HG03521 (cell line): ENCODE results near the gene ZNF423.

Source experiments
- ATAC-seq: cut with Tn5 transposase; IDR thresholded peaks from one replicate; pipeline ENCODE4 v1.9.1; 2021; ENCODE audit warnings: mild to moderate bottlenecking, moderate library complexity; ENCODE audit not compliant: unreplicated experiment

ZNF423 gene

DNA sequence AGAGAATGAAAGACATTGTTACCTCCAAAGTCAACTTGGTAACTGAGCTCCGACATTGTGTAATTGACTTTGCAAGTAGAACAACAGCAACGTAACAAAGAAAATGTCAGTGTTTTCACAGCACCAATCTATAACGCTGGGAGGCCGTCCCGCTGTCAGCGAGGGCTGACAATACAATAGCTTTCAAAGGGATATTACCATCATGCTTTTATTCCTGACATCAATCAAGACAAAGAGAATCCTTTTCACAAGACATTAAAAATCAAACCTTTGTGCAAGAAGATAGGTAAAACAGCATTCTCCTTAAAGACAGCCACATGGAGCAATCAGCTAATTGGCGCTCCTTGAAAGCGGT is 6.2 kb downstream of the ZNF423 start:
- no peak for ATAC-seq

DNA sequence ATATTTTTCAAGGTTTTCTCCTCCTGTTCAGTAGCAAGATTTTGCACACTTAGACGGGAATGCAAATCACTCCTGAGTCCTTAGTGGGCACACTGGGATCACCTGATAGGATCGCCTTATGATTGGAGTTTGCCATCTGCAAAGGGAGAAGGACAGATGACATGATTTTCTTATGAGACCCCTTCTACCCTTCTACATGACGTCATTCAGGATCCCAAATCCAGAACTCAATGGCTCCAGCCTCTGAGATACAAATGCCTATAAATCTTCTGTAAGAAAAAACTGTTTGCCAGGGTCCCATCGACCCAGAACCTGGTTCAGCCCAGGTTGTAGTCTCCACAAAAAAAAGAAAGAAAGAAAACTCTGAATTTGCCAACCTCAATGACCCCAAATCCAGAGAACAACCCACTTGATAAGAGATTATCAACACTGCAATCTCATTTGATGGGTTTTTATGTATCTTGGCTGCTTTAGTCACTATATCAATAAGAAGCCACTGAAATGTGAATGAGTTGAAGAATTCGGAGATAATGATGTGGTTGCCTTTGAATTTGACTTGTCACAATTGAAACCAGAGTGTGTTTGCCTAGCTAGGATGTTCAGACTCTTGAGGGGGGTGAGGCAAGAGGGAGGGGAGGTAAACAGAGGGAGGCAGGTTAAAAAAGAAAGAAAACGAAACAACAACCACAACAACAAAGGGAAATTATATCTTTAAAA is 6.7 kb downstream of the ZNF423 start:
- ATAC-seq, result no peak

DNA sequence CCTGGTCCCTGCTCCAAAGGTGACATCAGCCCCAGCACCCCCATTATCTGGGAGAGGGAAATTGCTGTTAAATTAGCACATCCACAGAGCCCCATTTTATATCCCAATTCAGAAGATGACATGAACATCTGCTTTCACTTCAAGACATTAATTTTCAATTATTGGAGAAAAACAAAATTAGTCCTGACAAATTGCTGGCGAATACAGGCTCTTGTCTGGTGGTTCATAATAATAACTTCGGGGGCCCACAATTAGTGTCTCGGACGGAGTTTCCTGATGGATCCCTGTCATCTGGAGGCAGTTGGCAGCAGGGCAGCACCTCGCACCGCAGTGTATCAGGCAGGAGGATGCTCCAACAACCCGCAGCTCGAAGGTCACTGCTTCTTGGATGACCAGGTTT is 7.4 kb downstream of the ZNF423 start:
- ATAC-seq, result no peak

DNA sequence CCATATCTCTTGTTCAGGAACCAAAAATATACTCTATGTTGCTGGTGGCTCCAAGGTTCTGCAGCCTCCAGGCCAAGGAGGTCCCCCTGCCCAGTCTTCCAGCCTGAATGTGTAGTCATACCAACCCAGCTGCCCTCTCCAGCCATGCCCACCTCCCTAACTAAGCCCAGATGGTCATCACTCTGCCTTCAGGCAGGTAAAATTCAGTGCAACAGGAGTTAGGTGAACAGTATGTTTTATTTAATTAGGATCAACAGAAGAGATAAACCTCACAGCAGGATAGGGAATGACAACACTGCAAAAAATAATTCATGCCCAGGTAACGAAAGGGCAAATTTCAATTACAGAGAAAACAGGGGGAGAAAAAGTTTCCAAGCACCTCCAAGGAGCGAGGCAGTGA is 9.1 kb downstream of the ZNF423 start:
- no peak for ATAC-seq

DNA sequence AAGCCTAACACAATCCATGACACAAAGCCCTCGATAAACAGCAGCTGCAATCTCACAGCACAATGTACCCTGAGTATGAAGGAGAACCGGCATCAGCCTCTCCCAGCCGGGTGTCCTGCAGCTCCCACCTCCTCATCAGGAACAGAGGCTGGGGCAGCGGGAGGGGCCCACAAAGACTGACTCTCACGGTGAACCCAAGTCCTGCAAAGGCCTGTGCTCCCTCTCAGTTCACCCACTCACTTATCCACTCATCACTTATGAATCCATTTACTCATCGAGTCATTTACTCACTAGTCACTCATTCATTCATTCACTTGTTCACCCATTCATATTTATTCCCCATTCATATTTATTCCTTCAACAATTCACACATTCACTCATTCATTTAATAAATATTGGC is 11.6 kb downstream of the ZNF423 start:
- no peak for ATAC-seq

DNA sequence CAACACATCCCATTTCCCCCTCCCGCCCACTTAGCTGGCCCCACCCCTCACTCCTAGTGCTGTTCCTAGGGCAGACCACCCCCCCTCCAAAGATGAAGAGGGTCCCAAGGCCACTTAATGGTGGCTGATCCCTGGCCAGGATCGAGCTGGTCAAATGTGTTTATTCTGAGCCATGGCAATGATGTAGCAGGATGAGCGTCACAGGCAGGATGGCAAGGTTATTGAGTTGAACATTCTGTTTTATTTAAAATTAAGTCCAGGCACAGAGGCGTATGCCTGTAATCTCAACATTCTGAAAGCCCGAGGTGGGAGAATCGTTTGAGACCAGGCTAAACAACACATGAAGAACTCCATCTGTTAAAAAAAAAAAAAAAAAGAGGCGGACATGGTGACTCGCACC is 12.2 kb downstream of the ZNF423 start:
- ATAC-seq, result no peak

DNA sequence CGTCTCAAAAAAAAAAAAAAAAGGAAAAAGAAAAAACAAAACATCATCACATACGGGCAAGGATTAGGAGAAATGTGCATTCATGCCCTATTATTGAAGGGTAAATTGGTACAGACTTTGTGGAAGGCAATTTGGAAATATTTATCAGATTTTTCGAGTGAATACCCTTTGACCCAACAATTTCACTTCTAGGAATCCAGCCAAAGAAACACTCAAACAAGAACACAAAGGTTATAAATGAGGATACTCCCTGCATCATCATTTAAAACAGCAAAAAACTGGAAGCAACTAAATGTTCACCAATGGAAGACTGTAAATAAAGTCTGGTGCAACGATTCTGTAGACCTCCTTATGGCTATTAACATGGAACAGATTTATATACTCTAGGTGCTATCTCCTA is 12.9 kb downstream of the ZNF423 start:
- no peak for ATAC-seq

DNA sequence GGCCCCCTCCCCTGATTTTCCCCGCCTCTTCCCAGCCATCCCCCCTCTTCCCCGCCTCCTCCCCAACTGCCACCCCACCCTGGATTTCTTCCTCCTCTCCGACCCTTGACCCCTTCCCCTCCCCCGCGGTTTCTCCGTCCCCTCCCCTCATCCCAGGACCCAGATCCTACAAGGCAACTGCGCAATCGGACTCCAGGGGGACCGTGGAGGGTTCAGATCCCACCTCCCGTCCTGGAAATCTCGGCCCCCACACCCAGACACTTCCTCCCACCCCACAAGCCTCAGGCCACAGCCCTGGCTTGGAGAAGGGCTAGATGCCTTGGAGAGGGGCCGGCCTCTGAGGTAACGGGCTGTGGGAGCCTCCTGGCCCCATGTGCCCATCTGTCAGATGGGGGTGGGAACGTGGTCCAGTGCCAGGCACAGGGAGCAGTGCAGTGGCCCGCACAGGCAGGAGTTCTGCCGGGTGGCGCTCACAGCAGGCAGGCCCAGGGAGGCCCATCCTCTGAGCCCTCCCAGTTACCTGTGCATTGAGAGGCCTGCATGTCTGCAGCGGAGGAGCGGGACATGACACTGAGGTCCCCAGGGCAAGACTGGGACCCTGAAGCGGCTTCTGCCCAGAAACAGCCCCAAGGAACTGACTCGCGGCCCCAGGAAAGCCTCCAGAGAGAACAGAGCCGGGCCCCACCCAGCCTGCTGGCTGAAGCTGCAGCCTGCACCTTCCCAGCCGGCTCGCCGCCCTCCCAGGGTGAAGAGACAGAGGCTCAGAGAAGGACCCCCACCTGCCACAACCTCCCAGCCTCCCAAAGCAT is 16.7 kb downstream of the ZNF423 start:
- no peak for ATAC-seq

DNA sequence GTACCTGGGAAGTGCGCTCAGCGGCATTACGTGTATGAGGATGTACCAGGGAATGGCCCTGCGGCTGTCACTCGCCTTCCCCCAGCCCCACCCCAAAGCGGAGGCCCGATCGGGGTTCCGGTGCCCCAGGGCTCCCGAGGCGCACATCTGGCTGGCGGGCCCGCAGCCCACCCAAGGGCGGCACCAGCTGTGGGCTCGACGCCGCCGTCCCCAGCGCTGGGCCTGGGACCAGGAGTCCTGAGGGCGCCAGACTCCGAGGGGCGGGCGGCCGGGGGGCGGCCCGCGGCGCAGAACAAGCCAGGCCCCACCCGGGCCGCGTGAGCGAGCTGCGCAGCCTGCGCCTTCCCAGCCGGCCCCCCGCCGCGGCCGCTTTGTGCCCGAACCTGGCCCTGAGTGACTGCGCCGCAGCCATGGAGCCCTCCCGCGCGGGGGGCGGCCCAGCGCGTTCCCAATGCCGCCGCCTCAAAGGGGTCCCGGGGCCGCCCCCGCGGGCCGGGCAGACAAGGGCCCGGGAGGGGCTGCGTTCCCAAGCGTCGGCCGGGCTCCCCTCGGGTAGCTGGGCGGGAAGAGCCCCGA is 17.4 kb downstream of the ZNF423 start:
- ATAC-seq, result no peak

DNA sequence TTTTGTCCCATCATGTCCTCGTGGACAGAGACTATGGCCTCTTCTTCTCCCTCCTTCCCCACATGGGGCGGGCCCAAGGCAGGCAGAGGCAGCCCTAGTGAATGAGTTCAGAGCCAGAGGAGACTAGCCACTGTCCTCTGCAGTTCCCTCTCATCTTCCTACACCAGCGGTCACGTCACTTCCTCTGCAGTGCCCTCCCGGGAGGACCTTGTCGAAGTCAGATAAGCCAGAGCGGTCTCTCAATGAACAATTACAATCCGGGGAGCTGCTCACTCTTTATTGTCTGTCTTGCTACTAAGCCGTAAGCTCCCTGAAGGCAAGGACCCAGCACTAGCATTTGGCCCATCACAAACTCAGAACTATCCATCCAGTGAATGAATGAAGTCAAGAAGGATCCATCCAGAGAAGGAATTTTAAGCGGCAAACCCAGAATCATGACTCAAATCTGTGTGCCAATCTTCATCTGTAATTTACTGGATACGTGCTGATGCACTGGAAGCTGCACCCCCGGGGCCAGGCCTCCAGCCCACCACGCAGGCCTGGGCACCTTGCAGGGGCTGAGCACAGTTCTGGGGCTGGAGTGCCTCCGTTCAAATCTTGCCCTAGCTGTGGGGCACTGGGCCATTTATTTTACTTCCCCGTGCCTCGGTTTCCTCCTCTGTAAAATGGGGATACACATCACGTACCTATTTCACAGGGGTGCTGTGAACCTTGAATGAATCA is 18.1 kb downstream of the ZNF423 start:
- no peak for ATAC-seq

DNA sequence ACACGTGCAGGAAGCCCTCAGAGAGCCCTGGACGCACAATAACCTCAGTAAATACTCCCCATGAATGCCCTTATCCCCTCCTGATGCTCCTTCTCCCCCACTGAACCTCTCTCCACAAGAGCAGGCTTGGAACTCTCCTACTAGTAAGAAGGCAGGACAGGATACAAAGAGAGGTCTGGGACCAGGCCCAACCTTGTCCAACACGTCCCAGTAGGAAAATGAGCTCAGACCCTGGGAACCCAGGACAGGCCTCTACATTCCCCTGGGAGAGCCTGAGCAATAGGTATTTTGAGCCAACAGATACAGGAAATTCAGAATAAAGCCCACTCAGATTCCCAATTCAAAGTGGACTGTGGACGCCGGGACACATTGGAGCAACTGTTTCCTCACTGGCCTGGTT is 19.2 kb downstream of the ZNF423 start:
- ATAC-seq, result no peak

DNA sequence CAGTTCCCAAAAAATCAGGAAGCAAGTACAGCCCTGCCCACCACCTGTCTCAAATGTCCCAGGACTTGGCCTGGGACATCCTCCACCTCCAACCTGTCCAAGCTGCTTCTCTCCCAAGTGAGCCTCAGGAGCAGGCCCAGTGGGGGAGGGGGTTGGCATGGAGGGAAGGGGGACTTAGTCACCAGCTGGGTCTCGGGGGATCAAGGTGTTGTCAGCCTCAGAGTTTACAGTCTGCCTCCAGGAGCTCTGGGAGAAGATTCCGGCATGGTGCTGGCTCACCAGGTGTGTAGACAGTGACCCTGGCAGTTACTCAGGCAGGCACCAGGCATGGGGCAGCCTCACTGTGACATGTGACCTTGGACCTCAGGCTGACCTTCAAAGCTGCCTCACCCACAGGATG is 19.7 kb downstream of the ZNF423 start:
- ATAC-seq, result no peak

DNA sequence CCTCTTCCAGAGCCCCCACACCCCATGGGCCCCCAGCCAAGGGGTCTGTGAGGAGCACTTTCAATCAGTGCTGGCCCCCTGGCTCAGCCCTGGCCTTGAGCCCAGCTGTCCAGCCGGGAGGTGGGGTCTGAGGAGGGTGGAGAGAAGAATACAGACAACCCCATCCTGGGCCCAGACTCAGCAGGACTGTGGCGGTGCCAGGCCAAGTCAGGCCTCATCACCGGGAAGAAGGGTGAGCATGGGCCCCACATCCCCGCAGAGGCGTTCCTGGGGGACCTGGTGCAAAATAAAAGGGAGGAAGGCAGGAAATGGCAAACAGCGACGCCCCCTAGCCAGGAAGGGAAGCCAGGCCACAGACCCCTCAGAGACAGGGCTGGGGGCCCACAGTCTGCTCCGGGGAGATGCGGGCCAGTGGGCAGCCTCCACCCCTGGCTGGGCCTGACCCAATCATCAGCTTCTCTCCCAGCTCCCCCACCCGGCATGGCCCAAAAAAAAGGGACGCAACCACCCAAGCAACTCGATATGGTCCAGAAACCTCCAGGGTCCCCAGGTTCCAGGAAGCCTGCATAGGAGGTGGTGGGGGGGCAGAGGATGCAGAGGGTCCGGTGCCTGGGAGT is 20.6 kb downstream of the ZNF423 start:
- no peak for ATAC-seq

DNA sequence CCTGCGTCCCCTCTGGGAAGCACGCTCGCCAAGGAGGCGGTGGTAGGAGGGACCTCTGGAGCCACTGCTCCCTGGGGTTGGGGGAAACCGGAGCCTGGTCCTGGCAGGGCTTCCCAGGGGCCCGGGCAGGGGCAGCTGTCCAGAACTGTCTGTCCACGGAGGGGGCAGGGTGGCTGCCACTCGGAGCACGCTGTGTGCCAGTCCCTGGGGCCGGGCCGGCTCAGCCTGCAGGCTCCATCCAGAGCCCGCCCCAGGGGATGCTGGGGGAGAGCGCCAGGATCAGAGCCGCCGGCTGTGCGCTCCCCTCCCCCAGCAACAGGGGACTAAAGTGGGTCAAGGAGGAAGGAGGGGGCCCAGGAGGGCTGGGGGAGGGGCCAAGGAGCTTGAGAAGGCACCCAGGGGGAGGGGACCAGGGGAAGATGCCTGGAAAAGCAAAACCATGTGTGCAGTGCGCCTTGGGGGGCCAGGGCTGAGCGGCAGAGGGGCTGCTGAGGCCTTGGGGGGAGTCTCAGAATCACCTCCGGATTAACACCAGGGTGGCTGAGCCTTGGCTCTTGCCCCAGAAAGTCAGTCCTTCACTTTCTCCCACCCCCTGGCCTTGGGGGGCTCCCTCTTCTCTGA is 21.3 kb downstream of the ZNF423 start:
- ATAC-seq, result no peak

DNA sequence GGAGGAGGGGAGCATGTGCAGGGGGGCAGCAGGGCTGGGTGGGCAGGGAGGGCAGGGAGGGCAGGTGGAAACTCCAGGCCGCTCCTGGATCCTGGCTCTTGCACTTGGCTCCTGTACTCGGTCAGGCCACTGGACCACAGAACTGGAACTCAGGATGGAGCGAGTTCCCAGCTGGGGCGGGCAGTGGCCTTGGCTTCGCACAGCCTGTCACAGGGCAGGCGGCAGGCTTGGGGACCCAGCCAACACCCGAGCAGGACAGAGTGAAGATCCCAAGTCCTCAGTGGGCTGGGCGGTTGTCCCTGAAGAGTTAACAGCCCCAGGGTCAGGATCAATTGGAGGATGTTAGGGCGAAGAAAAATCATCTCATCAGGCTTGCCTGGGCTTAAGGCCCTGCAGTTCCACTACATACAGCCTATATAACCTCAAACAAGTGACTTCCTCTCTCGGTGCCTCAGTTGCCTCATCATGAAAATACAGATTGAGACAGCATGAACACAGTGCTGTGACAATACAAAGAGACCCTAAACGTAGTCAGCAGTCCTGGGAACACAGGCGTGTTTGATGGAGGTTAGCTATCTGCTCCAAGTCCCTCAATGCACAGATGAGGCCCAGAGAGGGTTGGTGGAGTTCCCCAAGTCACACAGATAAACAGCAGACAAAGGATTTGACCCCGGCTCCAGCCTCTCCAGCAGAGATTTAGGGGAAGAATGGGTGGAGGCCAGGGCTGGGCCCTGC is 21.9 kb downstream of the ZNF423 start:
- ATAC-seq, result no peak

DNA sequence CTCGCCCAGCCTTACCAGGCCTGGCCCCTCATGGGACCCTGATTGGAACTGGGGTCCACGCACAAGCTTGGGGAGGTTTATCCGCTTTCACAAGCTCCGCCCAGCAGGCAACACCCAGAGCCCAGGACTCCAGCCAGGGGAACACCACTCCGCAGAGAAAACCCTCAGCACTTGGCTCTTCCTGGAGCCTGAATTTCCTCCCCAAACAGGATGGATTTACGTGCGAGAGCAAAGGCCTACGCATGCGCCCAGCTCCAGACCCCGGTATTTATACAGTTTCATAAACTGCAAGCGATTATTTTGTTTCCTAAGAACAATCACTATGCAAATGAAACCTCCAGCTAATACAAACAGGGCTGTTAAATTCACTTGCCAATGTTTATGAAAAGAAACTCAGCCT is 22.8 kb downstream of the ZNF423 start:
- no peak for ATAC-seq

DNA sequence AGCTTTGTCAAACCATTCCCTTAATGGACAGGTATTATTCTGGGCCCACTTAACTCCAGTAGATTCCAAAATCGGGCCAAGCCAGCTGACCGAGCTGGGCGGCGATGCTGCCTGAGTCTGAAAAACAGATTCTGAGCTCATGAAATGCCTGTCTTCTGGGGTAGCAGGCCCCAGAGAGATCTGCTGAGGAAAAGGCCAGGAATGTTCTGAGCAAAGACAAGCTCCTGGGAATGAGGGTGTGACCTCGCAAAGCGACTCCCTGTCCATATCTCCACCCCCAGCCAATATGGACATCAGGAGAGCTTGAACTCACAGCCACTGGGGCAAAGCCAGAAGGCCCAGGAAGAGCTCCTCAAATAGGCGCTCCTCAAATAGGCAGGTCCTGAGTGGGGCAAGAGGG is 23.7 kb downstream of the ZNF423 start:
- no peak for ATAC-seq

DNA sequence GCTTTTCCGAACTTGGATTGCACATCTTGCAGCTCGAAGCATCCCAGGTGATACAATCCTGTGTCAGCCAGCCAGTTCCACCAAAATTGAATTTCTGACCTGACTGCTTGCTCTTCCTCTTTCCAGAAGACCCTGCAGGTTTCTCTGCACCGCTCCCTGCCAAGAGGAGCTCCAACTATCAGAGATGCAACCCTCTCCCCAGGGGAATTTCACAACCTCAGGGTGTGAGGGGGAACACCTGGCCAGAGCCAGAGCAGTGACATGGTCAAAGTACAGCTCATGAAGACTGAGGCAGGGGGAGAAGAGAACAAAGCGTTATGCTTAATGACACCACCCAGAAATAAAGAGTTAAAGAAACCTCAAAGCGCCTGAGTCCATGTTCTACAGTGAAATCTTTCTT is 25.0 kb downstream of the ZNF423 start:
- no peak for ATAC-seq

DNA sequence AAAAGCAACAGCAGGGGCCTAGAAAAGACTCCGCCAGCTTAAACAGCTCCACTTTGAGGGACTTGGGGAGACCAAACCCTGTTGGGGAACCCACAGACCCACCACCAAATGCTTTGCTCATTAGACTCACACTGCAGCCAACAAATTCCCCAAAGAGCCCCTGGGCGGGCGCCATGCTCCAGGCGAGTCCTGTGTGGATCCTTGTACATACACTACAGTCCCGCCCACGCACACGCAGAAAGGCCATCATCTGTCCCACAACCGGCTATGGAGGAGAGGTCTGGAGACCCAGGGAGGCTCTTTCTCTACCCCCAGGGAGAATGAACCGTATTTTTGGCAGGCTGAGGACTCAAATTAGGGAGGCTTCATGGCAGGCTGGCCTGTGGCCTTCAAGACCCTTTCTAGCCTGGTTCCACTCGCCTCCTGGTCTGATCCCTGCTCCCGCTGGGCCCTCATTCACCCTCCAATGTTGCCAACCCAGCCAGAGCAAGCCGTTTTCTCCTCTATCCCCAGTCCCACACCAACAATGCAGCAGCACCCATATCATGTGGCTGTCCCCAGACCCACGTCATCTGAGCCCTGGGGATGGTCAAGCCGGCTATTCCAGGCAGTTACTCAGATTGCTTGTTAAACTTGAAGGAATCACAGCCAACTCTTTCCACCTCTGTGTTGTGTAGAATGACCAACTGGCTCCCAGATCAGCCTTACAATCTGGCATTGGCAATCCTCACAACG is 27.2 kb downstream of the ZNF423 start:
- no peak for ATAC-seq
